H1 (cell line): Measurements from ENCODE around the gene PCDH9. TPM values are rescaled to one million over a fixed set of nuclear protein-coding genes. Genes with fewer than 3 reads are reported as not detected.

Source experiments
- CBX5 ChIP-seq: fragments of 300-800, 300-1000 bp; sonication (generic); IDR thresholded peaks from 2 replicates; pipeline ENCODE4 v1.7.1; 2016; ENCODE audit warnings: antibody characterized with exemption, low read length, low read depth
- CEBPB ChIP-seq: IDR thresholded peaks from 2 replicates; pipeline ENCODE4 v1.6.1; 2012; ENCODE audit warnings: low read depth, low read length
- CREB1 ChIP-seq: IDR thresholded peaks from 2 replicates; pipeline ENCODE4 v1.6.1; 2012; ENCODE audit warnings: inconsistent platforms
- EGR1 ChIP-seq: IDR thresholded peaks from 2 replicates; pipeline ENCODE4 v1.6.1; 2011; ENCODE audit warnings: low read depth, low read length, borderline replicate concordance
- GTF2F1 ChIP-seq: IDR thresholded peaks from 2 replicates; pipeline ENCODE4 v1.6.1; 2012; ENCODE audit warnings: low read depth, low read length, improper control_type of control experiment, borderline replicate concordance
- KDM5A ChIP-seq: fragments of 200-600 bp; IDR thresholded peaks from 2 replicates; pipeline ENCODE4 v1.7.1; 2012; ENCODE audit warnings: mild to moderate bottlenecking, low read length, inconsistent platforms, mixed read lengths
- SIX5 ChIP-seq: IDR thresholded peaks from 2 replicates; pipeline ENCODE4 v1.6.1; 2011; ENCODE audit warnings: mild to moderate bottlenecking, low read depth, low read length
- YY1 ChIP-seq: IDR thresholded peaks from 2 replicates; pipeline ENCODE4 v1.6.1; 2011; ENCODE audit warnings: low read depth, mild to moderate bottlenecking, low read length
- polyA plus RNA-seq, 7 experiments: library from polyadenylated mRNA; depleted of rRNA in 3 of 7; stranded (reverse) in 5 of 7; unstranded in 2 of 7; fragments of >200 nt in 5 of 7; fragments of 200-250 nt in 2 of 7; gene quantifications; 1 replicate in 5 of 7; 2 replicates in 1 of 7; 4 replicates in 1 of 7; pipeline versions ENCODE4 v1.2.1 to v1.2.3, GENCODE V29; 2011 to 2013; ENCODE audit warnings: missing spikeins in 2 of 7, mixed read lengths in 2 of 7
- total RNA-seq: library from RNA; stranded (reverse); fragmentation: NEBNext Ultra II Directional; extraction: Animal tissue kit (Norgen Biotek cat#: 25700); gene quantifications from 2 replicates; pipeline ENCODE4 v1.2.1, GENCODE V29; 2021

Gene PCDH9
- total and polyA plus RNA-seq, 2 of the 8 experiments (the other 6 are each of a cell fraction or from before 2014, with no cell fraction given) = 0.12 to 0.60 TPM

GRCh38 chr13:66844933-66845332, 385.2 kb downstream of the PCDH9 start (continued):
- TF ChIP-seq SIX5 (no peak), KDM5A (no peak), EGR1 (no peak), CBX5 (no peak), YY1 (no peak), CREB1 (no peak), GTF2F1 (no peak), CEBPB (no peak)
